BE2C (cell line): ENCODE results near the gene NCEH1.

ENCODE experiments used
- DNase-seq: peaks from one replicate; pipeline ENCODE4 v3.0.0-alpha.2; 2020
- H3K27me3 ChIP-seq: fragments of 250-450 bp; sonication (Bioruptor Pico); 2 replicates; pipeline ENCODE4 v1.5.1; 2020; ENCODE audit warnings: mild to moderate bottlenecking
- H3K36me3 ChIP-seq: fragments of 250-450 bp; sonication (Bioruptor Pico); 2 replicates; pipeline ENCODE4 v1.5.1; 2020; ENCODE audit warnings: mild to moderate bottlenecking
- H3K4me1 ChIP-seq: fragments of 250-450 bp; sonication (Bioruptor Pico); 2 replicates; pipeline ENCODE4 v1.5.1; 2020
- H3K4me3 ChIP-seq: 2 replicates; pipeline ENCODE4 v1.5.1; 2011; ENCODE audit warnings: low read depth, low read length
- H3K9me3 ChIP-seq: fragments of 250-450 bp; sonication (Bioruptor Pico); 2 replicates; pipeline ENCODE4 v1.5.1; 2020
- TF ChIP-seq, protein P1 (sequence below): IDR thresholded peaks from 2 replicates; pipeline ENCODE4 v1.5.1; 2012; ENCODE audit warnings: mild to moderate bottlenecking, low read depth, low read length

Gene NCEH1

DNA sequence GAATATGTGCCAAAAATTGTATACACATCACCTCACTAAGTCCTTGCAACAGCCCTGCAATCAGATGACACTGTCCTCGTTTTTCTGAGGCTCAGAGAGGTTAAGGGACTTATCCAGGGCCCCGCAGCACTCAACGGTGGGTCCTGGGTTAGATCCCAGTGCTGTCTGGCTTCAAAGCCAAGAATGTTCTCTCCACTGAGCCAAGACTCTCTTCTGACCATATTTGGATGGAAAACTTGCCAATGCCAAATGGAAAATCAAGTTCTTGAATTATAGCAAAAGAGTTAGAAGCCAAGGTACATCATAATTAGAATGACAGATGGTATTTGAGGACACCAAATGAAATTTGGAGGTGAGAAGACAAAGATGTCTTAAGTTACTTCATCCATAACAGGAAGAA, 75.9 kb downstream of the NCEH1 start:
- no peak for DNase-seq
- Histone ChIP-seq H3K36me3 (no peaks in the 10 kb centered on the region), H3K4me1 (no peaks in the 10 kb centered on the region), H3K27me3 (no peaks in the 10 kb centered on the region), H3K9me3 (no peaks in the 10 kb centered on the region), H3K4me3 (no peak overlapping the region)
- TF ChIP-seq, protein P1, sequence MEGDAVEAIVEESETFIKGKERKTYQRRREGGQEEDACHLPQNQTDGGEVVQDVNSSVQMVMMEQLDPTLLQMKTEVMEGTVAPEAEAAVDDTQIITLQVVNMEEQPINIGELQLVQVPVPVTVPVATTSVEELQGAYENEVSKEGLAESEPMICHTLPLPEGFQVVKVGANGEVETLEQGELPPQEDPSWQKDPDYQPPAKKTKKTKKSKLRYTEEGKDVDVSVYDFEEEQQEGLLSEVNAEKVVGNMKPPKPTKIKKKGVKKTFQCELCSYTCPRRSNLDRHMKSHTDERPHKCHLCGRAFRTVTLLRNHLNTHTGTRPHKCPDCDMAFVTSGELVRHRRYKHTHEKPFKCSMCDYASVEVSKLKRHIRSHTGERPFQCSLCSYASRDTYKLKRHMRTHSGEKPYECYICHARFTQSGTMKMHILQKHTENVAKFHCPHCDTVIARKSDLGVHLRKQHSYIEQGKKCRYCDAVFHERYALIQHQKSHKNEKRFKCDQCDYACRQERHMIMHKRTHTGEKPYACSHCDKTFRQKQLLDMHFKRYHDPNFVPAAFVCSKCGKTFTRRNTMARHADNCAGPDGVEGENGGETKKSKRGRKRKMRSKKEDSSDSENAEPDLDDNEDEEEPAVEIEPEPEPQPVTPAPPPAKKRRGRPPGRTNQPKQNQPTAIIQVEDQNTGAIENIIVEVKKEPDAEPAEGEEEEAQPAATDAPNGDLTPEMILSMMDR: no peak

DNA sequence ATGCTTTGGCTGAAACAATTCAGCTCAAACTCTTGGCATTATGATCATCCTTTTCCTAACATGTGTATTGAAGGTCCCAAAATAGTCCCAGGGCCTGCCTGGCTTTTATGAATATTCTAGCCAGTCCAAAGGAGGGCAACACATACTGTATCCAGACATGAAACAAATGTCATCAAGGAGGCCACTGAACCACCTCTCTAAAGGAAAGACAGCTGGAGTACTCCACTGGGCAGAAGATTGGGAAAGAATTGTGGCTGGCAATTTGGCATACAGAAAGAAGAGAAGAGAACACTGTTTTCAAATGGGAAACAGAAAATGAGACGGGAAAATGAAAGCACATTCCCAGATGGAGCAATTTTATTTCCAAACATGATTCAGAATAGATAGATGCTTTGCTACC, 80.6 kb downstream of the NCEH1 start:
- no peak overlapping the region for H3K4me3 ChIP-seq
- no peaks in the 10 kb centered on the region for H3K9me3 ChIP-seq
- H3K4me1 ChIP-seq: no peaks in the 10 kb centered on the region
- no peaks in the 10 kb centered on the region for H3K27me3 ChIP-seq
- TF ChIP-seq, protein P1: no peak
- DNase-seq: no peak
- H3K36me3 ChIP-seq: no peaks in the 10 kb centered on the region

DNA sequence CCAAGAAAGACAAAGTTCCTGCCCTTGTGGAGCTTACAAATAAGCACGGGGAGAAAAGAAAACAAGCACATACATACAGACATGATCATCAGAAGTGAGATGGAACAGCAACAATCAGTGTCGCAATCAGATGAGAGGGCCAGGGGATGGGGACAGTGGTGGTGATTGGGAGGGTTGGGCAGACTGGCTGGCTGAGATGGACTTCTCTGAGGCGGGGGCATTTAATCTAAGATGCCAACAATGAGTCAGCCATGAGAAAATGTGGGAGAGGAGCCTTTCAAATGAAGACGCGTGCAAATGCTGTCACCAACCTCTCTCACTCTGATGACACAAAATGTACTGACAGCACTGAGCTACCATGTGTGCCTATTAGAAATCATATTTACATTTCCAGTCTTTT, 81.4 kb downstream of the NCEH1 start:
- no peaks in the 10 kb centered on the region for H3K4me1 ChIP-seq
- DNase-seq: no peak
- TF ChIP-seq, protein P1: no peak
- no peaks in the 10 kb centered on the region for H3K27me3 ChIP-seq
- no peaks in the 10 kb centered on the region for H3K9me3 ChIP-seq
- H3K36me3 ChIP-seq: no peaks in the 10 kb centered on the region
- H3K4me3 ChIP-seq: no peak overlapping the region

DNA sequence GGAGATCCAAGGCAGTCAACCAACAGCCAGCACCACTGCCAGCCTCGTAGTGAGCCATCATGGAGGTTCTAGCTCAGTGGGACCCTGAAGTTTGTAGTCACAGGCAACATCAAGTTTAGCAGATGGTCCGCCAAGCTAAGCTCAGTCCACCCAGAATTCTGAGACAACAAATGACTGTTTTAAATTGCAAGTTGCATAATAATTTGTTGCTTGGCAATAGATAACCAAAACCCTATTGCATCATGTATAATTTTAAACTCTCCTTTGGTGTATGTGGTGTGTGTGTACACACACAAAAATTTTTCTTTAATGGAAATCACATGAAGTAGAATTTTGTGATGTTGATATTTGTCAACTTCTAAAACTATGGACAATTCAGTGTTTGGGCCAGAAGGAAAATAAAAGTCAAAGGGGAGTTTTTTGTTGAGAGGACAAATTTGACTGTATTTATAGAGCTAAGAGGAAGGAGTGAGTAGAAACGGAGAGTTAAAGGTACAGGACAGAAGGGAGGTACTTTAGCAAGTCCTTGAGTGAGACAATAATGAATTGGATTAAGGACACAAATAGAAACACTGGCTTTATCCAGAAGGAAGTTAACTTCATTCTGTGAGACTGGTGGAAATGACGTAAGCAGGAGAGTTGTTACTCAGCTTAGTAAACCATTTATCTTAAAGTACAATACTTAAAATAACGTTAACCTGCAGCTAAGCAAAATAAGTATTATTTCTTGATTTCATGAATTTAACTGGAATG, 83.6 kb downstream of the NCEH1 start:
- Histone ChIP-seq H3K4me3 (no peak overlapping the region), H3K4me1 (no peaks in the 10 kb centered on the region), H3K9me3 (no peaks in the 10 kb centered on the region), H3K36me3 (no peaks in the 10 kb centered on the region), H3K27me3 (no peaks in the 10 kb centered on the region)
- DNase-seq: no peak
- TF ChIP-seq, protein P1: no peak

DNA sequence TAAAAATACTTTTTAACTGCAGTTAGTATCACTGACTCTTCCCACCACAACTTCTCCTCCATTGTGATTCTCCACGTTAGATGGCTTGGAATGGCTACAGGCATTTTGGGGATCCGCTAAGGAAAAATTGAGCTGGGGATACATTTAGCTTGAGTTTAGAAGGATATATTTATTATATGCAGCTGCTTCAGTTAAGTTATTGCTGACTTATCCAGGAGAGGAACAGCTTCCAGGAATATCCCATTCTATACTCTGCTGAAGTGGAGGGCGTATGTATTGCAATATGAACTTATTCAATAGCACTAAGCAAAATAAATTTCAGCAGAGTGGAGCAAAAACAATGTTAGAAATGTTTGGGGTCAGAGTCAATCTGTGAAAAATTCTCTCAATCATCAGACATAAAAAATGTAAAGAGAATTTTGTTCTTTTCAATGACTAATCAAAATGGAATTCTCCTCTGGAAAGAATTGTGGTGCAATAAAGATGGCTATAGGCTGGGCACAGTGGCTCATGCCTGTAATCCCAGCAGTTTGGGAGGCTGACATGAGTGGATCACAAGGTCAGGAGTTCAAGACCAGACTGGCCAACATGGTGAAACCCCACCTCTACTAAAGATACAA, 84.7 kb downstream of the NCEH1 start:
- Histone ChIP-seq H3K27me3 (no peaks in the 10 kb centered on the region), H3K36me3 (no peaks in the 10 kb centered on the region), H3K9me3 (no peaks in the 10 kb centered on the region), H3K4me1 (no peaks in the 10 kb centered on the region), H3K4me3 (no peak overlapping the region)
- TF ChIP-seq, protein P1: no peak
- DNase-seq: no peak

DNA sequence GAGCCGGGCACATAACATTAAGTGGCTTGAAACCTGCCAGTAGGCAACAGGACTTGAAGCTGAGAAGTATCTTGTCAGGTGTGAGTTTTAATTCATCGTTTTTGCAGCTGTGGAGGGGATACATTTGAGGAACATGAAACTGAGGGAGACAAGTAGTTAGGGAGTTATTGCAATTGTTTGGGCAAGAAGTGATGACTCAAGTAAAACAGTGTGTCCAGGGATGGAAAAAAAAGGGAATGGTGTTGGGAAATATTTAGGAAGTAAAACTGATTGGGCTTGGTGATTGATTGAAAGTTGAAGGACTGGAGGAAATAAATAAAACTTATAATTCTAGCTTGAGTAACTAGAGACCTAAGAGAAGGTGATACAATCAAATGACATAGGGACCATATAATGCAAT, 85.5 kb downstream of the NCEH1 start:
- TF ChIP-seq, protein P1: no peak
- H3K36me3 ChIP-seq: no peaks in the 10 kb centered on the region

More for the DNA sequence above, 85.5 kb downstream of the NCEH1 start:
- no peaks in the 10 kb centered on the region for H3K4me1 ChIP-seq
- no peaks in the 10 kb centered on the region for H3K27me3 ChIP-seq
- H3K9me3 ChIP-seq: no peaks in the 10 kb centered on the region
- DNase-seq: no peak
- no peak overlapping the region for H3K4me3 ChIP-seq
